Activated CD4-positive, CD25-positive, alpha-beta regulatory T cell treated with anti-CD3 and anti-CD28 coated beads, Interleukin-2, amount 50 U/mL, for 16 hours (primary cell): Measurements from ENCODE around the gene ZNF567.

ENCODE experiments used
- DNase-seq: peaks from one replicate; pipeline ENCODE4 v3.0.0-alpha.2; 2020; ENCODE audit warnings: low read depth, low spot score

Gene ZNF567

DNA sequence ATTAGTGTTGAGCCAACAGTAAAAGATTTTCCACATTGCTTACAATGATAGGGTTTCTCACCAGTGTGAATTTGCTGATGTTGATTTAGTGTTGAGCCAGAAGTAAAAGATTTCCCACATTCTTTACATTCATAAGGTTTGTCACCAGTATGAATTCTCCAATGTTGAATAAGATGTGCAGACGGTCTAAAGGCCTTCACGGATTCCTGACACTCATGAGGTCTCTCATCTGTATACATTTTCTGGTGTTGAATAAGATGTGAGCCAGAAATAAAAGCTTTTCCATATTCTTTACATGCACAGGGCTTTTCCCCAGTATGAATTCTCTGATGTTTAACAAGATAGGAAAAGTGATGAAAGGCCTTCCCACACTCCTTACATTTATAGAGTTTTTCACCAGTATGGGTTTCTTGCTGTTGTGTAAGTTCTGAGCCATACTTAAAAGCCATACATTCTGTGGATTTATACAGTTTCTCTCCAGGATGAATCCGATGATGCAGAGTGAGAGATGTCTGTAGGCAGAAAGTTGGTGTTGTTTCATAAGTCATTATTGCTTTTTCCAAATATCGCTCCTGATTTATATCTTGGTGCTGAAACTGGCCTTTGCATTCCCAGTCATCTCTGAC lies 62.8 kb downstream of the ZNF567 start:
- no peak for DNase-seq
